ENCODE measurements around the gene SEMA6A. TPM values are rescaled to one million over a fixed set of nuclear protein-coding genes. Genes with fewer than 3 reads are reported as not detected.

Gene SEMA6A
- total RNA-seq, 2 donors from 2014 or later = 3.9 to 4.4 TPM

GRCh38 chr5:116517488-116517887 is 57.1 kb downstream of the SEMA6A start:
- no peak for TF ChIP-seq CTCF (IDR thresholded peaks at IDR 0.05)
- Histone ChIP-seq H3K36me3 (no peaks in the 10 kb centered on the region), H3K27ac (no peak overlapping the region), H3K4me3 (no peak overlapping the region), H3K27me3 (no peaks in the 10 kb centered on the region), H3K4me1 (peaks cover 0 to 7% of the 10 kb centered on the region in 2 donors), H3K9me3 (no peaks in the 10 kb centered on the region)
- no peak for DNase-seq (ENCODE audit: low spot score)

- no peak for TF ChIP-seq CTCF (IDR thresholded peaks at IDR 0.05)
- Histone ChIP-seq H3K9me3 (no peaks in the 10 kb centered on the region), H3K27me3 (no peaks in the 10 kb centered on the region), H3K4me1 (peaks cover 0 to 1% of the 10 kb centered on the region in 2 donors), H3K36me3 (no peaks in the 10 kb centered on the region), H3K27ac (no peak overlapping the region), H3K4me3 (no peak overlapping the region)
- no peak for DNase-seq (ENCODE audit: low spot score)
Observed at GRCh38 chr5:116516021-116516420, 58.6 kb downstream of the SEMA6A start.

GRCh38 chr5:116514421-116514970 is 60.1 kb downstream of the SEMA6A start:
- TF ChIP-seq CTCF (IDR thresholded peaks at IDR 0.05) = no peak
- Histone ChIP-seq H3K4me3 (no peak overlapping the region), H3K27me3 (no peaks in the 10 kb centered on the region), H3K4me1 (no peaks in the 10 kb centered on the region), H3K27ac (no peak overlapping the region), H3K9me3 (no peaks in the 10 kb centered on the region), H3K36me3 (no peaks in the 10 kb centered on the region)
- DNase-seq (ENCODE audit: low spot score) = no peak

GRCh38 chr5:116510517-116510916 is 64.1 kb downstream of the SEMA6A start:
- H3K9me3 ChIP-seq = no peaks in the 10 kb centered on the region
- H3K4me3 ChIP-seq = no peak overlapping the region
- DNase-seq (ENCODE audit: low spot score) = no peak
- H3K36me3 ChIP-seq = no peaks in the 10 kb centered on the region
- peaks cover 0 to 4% of the 10 kb centered on the region in 2 donors for H3K4me1 ChIP-seq
- no peak overlapping the region for H3K27ac ChIP-seq
- H3K27me3 ChIP-seq = no peaks in the 10 kb centered on the region
- TF ChIP-seq CTCF (IDR thresholded peaks at IDR 0.05) = no peak

- H3K4me1 ChIP-seq = peaks cover 0 to 4% of the 10 kb centered on the region in 2 donors
- no peaks in the 10 kb centered on the region for H3K36me3 ChIP-seq
- H3K27me3 ChIP-seq = no peaks in the 10 kb centered on the region
- H3K4me3 ChIP-seq = no peak overlapping the region
- no peaks in the 10 kb centered on the region for H3K9me3 ChIP-seq
- no peak overlapping the region for H3K27ac ChIP-seq
- no peak for TF ChIP-seq CTCF (IDR thresholded peaks at IDR 0.05)
- no peak for DNase-seq (ENCODE audit: low spot score)
Observed at GRCh38 chr5:116509483-116510244, 65.0 kb downstream of the SEMA6A start.

All from right atrium auricular region (tissue), 2 donors.